Measurements from ENCODE around the gene MATN1.

- TF ChIP-seq, protein P1, sequence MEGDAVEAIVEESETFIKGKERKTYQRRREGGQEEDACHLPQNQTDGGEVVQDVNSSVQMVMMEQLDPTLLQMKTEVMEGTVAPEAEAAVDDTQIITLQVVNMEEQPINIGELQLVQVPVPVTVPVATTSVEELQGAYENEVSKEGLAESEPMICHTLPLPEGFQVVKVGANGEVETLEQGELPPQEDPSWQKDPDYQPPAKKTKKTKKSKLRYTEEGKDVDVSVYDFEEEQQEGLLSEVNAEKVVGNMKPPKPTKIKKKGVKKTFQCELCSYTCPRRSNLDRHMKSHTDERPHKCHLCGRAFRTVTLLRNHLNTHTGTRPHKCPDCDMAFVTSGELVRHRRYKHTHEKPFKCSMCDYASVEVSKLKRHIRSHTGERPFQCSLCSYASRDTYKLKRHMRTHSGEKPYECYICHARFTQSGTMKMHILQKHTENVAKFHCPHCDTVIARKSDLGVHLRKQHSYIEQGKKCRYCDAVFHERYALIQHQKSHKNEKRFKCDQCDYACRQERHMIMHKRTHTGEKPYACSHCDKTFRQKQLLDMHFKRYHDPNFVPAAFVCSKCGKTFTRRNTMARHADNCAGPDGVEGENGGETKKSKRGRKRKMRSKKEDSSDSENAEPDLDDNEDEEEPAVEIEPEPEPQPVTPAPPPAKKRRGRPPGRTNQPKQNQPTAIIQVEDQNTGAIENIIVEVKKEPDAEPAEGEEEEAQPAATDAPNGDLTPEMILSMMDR (IDR thresholded peaks at IDR 0.05) = no peak
- TF ChIP-seq ZSCAN18 (CRISPR knock-in tag; IDR thresholded peaks at IDR 0.05) = no peak
- TF ChIP-seq PREB (CRISPR knock-in tag; IDR thresholded peaks at IDR 0.05; ENCODE audit: borderline replicate concordance) = no peak
- no peak for TF ChIP-seq FOXP1 (CRISPR knock-in tag; IDR thresholded peaks at IDR 0.05; ENCODE audit: borderline replicate concordance)
Measured at GRCh38 chr1:30745834-30746208, 22.4 kb upstream of the MATN1 start.

Data from WTC11 (cell line).